Germinal center (tissue), 1 donor: ENCODE data around the gene TAP1.

Experiments
- DNase-seq: peaks from one replicate; pipeline ENCODE4 v3.0.0; 2012; ENCODE audit warnings: mixed read lengths, low spot score

TAP1 gene

GRCh38 chr6:32799168-32799567, 54.3 kb downstream of the TAP1 start:
- no peak for DNase-seq

GRCh38 chr6:32796848-32797776, 56.4 kb downstream of the TAP1 start:
- peak; percentile 80 for DNase-seq
